A549 (cell line): ENCODE data around the gene SRGAP3. TPM values are rescaled to one million over a fixed set of nuclear protein-coding genes. Genes with fewer than 3 reads are reported as not detected.

Experiments used
- ATAC-seq, 2 experiments: fragments of 200-7000 bp in 1 of 2; fragments of >200 bp in 1 of 2; cut with Nextera tagmentation in 1 of 2; cut with Tn5 transposase in 1 of 2; 3 replicates each; pipeline versions ENCODE4 v1.8.0 to v1.9.1; 2018 to 2020; ENCODE audit warnings: mild to moderate bottlenecking in 1 of 2, moderate library complexity in 1 of 2
- CTCF ChIA-PET: fragments of 300-600 bp; sonication (Branson Sonifier 250); formaldehyde crosslinking; extraction: SDS; loops from one replicate; lab custom pipeline; 2021; ENCODE audit warnings: antibody characterized with exemption, inconsistent platforms; lab: Yijun Ruan, JAX
- POLR2A ChIA-PET: fragments of 350-600 bp; formaldehyde crosslinking; extraction: SDS; loops from one replicate; lab custom pipeline; 2021; ENCODE audit warnings: antibody characterized with exemption, inconsistent platforms; lab: Yijun Ruan, JAX
- DNase-seq, 2 experiments: peaks; one replicate each; pipeline versions ENCODE4 v3.0.0 to v3.0.0-alpha.2; 2011 to 2016; ENCODE audit warnings: low read depth in 1 of 2, low spot score in 1 of 2
- FAIRE-seq: peaks from 2 replicates; lab custom pipeline; 2011; peaks lifted over from hg19 to GRCh38; lab: Jason Lieb, UNC
- H3K27ac ChIP-seq, 2 experiments: fragments of >200 bp; sonication (Bioruptor Twin); formaldehyde crosslinking; 3 replicates each; pipeline ENCODE4 v1.5.1; 2016 to 2017
- H3K4me1 ChIP-seq: fragments of >200 bp; sonication (Bioruptor Twin); formaldehyde crosslinking; 3 replicates; pipeline ENCODE4 v1.6.1; 2016
- H3K4me2 ChIP-seq: fragments of >200 bp; sonication (Bioruptor Twin); formaldehyde crosslinking; 3 replicates; pipeline ENCODE4 v1.6.1; 2016
- H3K4me3 ChIP-seq: fragments of >200 bp; sonication (Bioruptor Twin); formaldehyde crosslinking; 3 replicates; pipeline ENCODE4 v1.5.1; 2016
- H3K9me3 ChIP-seq: fragments of >200 bp; sonication (Bioruptor Twin); formaldehyde crosslinking; 3 replicates; pipeline ENCODE4 v1.6.1; 2016
- BHLHE40 ChIP-seq: IDR thresholded peaks from 2 replicates; pipeline ENCODE4 v1.6.1; 2012; ENCODE audit warnings: low read depth, low read length, inconsistent platforms
- CTCF ChIP-seq: fragments of >200 bp; sonication (Bioruptor Twin); formaldehyde crosslinking; IDR thresholded peaks from 3 replicates; pipeline ENCODE4 v1.5.1; 2016
- E2F6 ChIP-seq: IDR thresholded peaks from 2 replicates; pipeline ENCODE4 v1.6.1; 2012; ENCODE audit warnings: low read depth, borderline replicate concordance
- EHMT2 ChIP-seq: fragments of 200-600 bp; sonication (generic); IDR thresholded peaks from 2 replicates; pipeline ENCODE4 v1.6.1; 2016; ENCODE audit warnings: antibody characterized with exemption, low read depth, mild to moderate bottlenecking, moderate library complexity
- ESRRA ChIP-seq: fragments of 150-350 bp; IDR thresholded peaks from 2 replicates; pipeline ENCODE4 v1.6.1; 2014; ENCODE audit warnings: mild to moderate bottlenecking, low read length, borderline replicate concordance
- FOSB ChIP-seq: fragments of 250-450 bp; sonication (Bioruptor Pico); IDR thresholded peaks from 2 replicates; pipeline ENCODE4 v1.5.0; 2020; ENCODE audit warnings: mild to moderate bottlenecking, moderate library complexity
- FOSL2 ChIP-seq, 2 experiments: fragments of 450-650 bp in 1 of 2; fragments of >200 bp in 1 of 2; sonication (Bioruptor Twin) in 1 of 2; formaldehyde crosslinking; IDR thresholded peaks; 2 replicates each; pipeline versions ENCODE4 v1.5.0 to v1.6.1; 2016 to 2020; ENCODE audit warnings: mild to moderate bottlenecking in 1 of 2, moderate library complexity in 1 of 2
- GATA3 ChIP-seq: IDR thresholded peaks from 2 replicates; pipeline ENCODE4 v1.6.1; 2012; ENCODE audit warnings: borderline replicate concordance
- HDAC2 ChIP-seq: fragments of 200-600 bp; sonication (generic); IDR thresholded peaks from 2 replicates; pipeline ENCODE4 v1.6.1; 2016
- HOXA7 ChIP-seq: fragments of 250-450 bp; sonication (Bioruptor Pico); IDR thresholded peaks from 2 replicates; pipeline ENCODE4 v1.5.0; 2020; ENCODE audit warnings: mild to moderate bottlenecking, moderate library complexity
- HOXB13 ChIP-seq: fragments of 250-450 bp; sonication (Bioruptor Pico); IDR thresholded peaks from 2 replicates; pipeline ENCODE4 v1.5.0; 2020; ENCODE audit warnings: low read depth, mild to moderate bottlenecking, moderate library complexity
- KDM1A ChIP-seq: fragments of 200-600 bp; sonication (generic); IDR thresholded peaks from 2 replicates; pipeline ENCODE4 v1.6.1; 2016; ENCODE audit warnings: low read depth, mild to moderate bottlenecking
- MAFK ChIP-seq: fragments of 450-650 bp; IDR thresholded peaks from 2 replicates; pipeline ENCODE4 v1.6.1; 2014; ENCODE audit not compliant: partially characterized antibody
- MAX ChIP-seq: IDR thresholded peaks from 2 replicates; pipeline ENCODE4 v1.6.1; 2012
- MYC ChIP-seq: IDR thresholded peaks from 2 replicates; pipeline ENCODE4 v1.6.1; 2012; ENCODE audit warnings: mild to moderate bottlenecking, inconsistent platforms, low read length, improper control_type of control experiment, borderline replicate concordance
- NFE2L2 ChIP-seq: fragments of 150-350 bp; conservative IDR thresholded peaks from 2 replicates; pipeline ENCODE4 v1.6.1; 2014; ENCODE audit warnings: low read length
- NPAS2 ChIP-seq: fragments of 250-450 bp; sonication (Bioruptor Pico); IDR thresholded peaks from 2 replicates; pipeline ENCODE4 v1.8.0; 2022; ENCODE audit warnings: mild to moderate bottlenecking, moderate library complexity, borderline replicate concordance
- NR3C1 ChIP-seq: fragments of >200 bp; sonication (Bioruptor Twin); formaldehyde crosslinking; IDR thresholded peaks from 3 replicates; pipeline ENCODE4 v1.6.1; 2017
- PBX3 ChIP-seq: IDR thresholded peaks from 2 replicates; pipeline ENCODE4 v1.6.1; 2012
- POLR2AphosphoS2 ChIP-seq: conservative IDR thresholded peaks from 2 replicates; pipeline ENCODE4 v1.6.1; 2012; ENCODE audit warnings: low read length, improper control_type of control experiment, inconsistent platforms
- RARB ChIP-seq: fragments of 250-450 bp; sonication (Bioruptor Pico); IDR thresholded peaks from 2 replicates; pipeline ENCODE4 v1.8.0; 2021; ENCODE audit warnings: mild to moderate bottlenecking, moderate library complexity
- RCOR1 ChIP-seq: fragments of 150-350 bp; IDR thresholded peaks from 2 replicates; pipeline ENCODE4 v1.6.1; 2014; ENCODE audit warnings: antibody characterized with exemption, low read length, low read depth
- RFX5 ChIP-seq: fragments of 450-650 bp; IDR thresholded peaks from 2 replicates; pipeline ENCODE4 v1.7.1; 2014; ENCODE audit warnings: antibody characterized with exemption, mild to moderate bottlenecking, moderate library complexity
- RNF2 ChIP-seq: fragments of 200-600 bp; sonication (generic); IDR thresholded peaks from 2 replicates; pipeline ENCODE4 v1.6.1; 2016; ENCODE audit warnings: low read depth, mild to moderate bottlenecking, antibody characterized with exemption, moderate library complexity, borderline replicate concordance
- SMC3 ChIP-seq: fragments of >200 bp; sonication (Bioruptor Twin); formaldehyde crosslinking; IDR thresholded peaks from 3 replicates; pipeline ENCODE4 v1.6.1; 2018; ENCODE audit warnings: inconsistent platforms
- TFCP2L1 ChIP-seq: fragments of 250-450 bp; sonication (Bioruptor Pico); IDR thresholded peaks from 2 replicates; pipeline ENCODE4 v1.5.0; 2021; ENCODE audit warnings: mild to moderate bottlenecking
- ZC3H11A ChIP-seq: fragments of 450-650 bp; IDR thresholded peaks from 2 replicates; pipeline ENCODE4 v1.6.1; 2014; ENCODE audit warnings: antibody characterized with exemption, mild to moderate bottlenecking
- ZFP36 ChIP-seq: fragments of 450-650 bp; IDR thresholded peaks from 2 replicates; pipeline ENCODE4 v1.6.1; 2014; ENCODE audit warnings: borderline replicate concordance; ENCODE audit not compliant: partially characterized antibody
- WGBS: methylation state at CpG from one replicate; pipeline ENCODE4 v1.1.6; 2017; ENCODE audit errors: missing lambda C conversion rate; 5-methylcytosine and 5-hydroxymethylcytosine counted together
- polyA plus RNA-seq, 4 experiments: library from polyadenylated mRNA; depleted of rRNA in 3 of 4; stranded (reverse); fragments of >200 nt; fragmentation: RNase III in 1 of 4; extraction: RNeasy Plus Mini Kit Qiagen cat#74134 plus additional on column Dnase treatment in 1 of 4; gene quantifications; 2 replicates in 3 of 4; 3 replicates in 1 of 4; pipeline ENCODE4 v1.2.3, GENCODE V29; 2011 to 2017
- TF ChIP-seq, protein P1 (sequence below): fragments of 150-350 bp; IDR thresholded peaks from 2 replicates; pipeline ENCODE4 v1.6.1; 2014; ENCODE audit warnings: low read depth, mild to moderate bottlenecking, low read length

SRGAP3 gene
- polyA plus RNA-seq, 2 of the 4 experiments (the other 2 are of a cell fraction) = 1.6 to 2.5 TPM

DNA sequence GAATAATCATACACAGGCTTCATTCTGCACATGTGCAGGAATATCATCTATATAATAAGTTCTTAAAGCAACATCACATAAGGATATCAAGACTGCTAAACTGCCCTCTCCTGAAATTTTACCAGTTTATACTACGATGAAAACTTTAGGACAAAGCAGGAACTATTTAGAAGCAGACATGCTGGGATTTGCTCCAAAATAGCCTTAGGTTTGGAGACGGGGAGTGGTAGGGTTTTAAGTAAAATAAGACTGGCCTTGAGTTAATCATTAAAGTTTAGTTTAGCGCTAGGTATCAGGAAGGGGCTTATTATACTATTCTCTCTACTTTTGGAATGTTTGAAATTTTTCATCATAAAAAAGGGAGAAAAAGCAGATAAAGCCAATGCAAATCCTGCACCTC is 115.8 kb downstream of the SRGAP3 start:
- no peak for TF ChIP-seq HOXA7 (CRISPR knock-in tag)
- no peak for TF ChIP-seq HDAC2
- no peak for TF ChIP-seq GATA3
- no peak for TF ChIP-seq ESRRA
- TF ChIP-seq TFCP2L1 (CRISPR knock-in tag) = no peak
- no peak for TF ChIP-seq MYC
- no peak for TF ChIP-seq EHMT2
- no peak for TF ChIP-seq RFX5
- no peak for TF ChIP-seq PBX3
- no peak for TF ChIP-seq NR3C1
- no peak for TF ChIP-seq RCOR1
- no peak for TF ChIP-seq ZC3H11A
- TF ChIP-seq BHLHE40 = no peak
- no peak for TF ChIP-seq E2F6
- no peak for TF ChIP-seq RNF2
- no peak for TF ChIP-seq KDM1A
- TF ChIP-seq RARB (CRISPR knock-in tag) = no peak
- Histone ChIP-seq H3K9me3 (no peaks in the 10 kb centered on the region), H3K4me2 (peak overlapping the region; percentile 25; the same call in 1 of the 3 replicates), H3K4me1 (0 out of 3 replicates have a peak, but pooled peaks cover 5% of the 10 kb centered on the region), H3K4me3 (no peak overlapping the region), H3K27ac (no peak overlapping the region)
- ATAC-seq = no peak
- CTCF ChIA-PET = no interaction called here
- WGBS = 27% methylated on average over 3 of the region's 3 CpGs
- no peak for DNase-seq
- POLR2A ChIA-PET = no interaction called here
- FAIRE-seq = no peak

DNA sequence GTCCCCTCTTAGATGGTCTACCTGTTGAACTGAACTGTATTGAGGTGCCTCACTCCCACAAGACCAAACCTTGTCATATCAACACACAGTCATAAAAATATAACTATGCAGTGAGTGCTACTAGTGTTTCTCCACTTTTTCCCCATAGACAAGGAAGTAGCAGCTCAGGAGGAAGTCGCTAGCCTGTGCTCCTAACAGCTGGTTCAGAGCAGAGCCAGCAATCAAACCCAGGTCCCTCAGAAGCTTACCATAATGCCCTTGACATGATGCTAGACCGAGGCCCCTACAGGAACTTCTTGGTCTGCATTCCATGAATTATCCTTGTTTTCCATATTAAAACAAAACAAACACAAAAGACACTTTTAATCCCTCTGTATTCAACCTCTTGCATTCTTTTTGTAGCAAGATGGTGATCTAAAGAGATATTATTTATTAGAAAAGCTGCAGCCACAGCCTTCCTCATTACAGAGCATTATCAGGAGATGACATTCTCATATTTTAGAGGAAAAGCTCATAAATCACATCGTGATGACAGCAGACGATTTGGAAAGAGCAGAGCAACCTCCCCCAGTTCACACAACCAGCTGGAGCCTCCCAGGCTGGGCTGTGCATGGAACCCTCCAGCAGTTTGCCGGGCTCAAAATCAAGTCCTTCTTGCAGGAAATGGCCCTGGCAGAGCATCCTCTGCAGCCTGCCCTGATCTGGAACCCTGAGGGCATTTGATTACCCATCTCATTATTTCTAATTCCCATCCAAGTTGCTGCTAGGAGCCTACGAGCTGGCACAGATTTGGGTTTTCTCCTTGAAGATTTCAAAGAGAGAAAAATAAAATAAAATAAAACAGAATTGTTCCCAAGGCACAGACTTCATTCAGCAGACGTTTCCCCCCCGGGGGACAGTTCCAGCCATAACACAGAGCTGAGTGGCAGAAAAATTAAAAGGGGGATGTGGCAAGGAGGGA is 118.8 kb downstream of the SRGAP3 start:
- POLR2A ChIA-PET = no interaction called here
- 0 out of 3 replicates have a peak, but pooled peaks cover 5% of the 10 kb centered on the region for H3K4me1 ChIP-seq
- H3K27ac ChIP-seq = no peak overlapping the region
- WGBS = 53% methylated on average over 8 of the region's 8 CpGs
- ATAC-seq = peak; percentile 39 to 50; a peak in 4 of 6 replicates
- no peak overlapping the region for H3K4me3 ChIP-seq
- H3K9me3 ChIP-seq = no peaks in the 10 kb centered on the region
- no peak for FAIRE-seq
- H3K4me2 ChIP-seq = no peak overlapping the region
- CTCF ChIA-PET = interaction anchor here (0.5 kb wide), 1 partner anchor 1123 kb away, joined by 3 read pairs; no protein-coding TSS in a partner anchor
- DNase-seq = peak in 1 of 2 experiments; percentile 8
- no peak for TF ChIP-seq MAFK
- no peak for TF ChIP-seq MAX
- TF ChIP-seq, protein P1, sequence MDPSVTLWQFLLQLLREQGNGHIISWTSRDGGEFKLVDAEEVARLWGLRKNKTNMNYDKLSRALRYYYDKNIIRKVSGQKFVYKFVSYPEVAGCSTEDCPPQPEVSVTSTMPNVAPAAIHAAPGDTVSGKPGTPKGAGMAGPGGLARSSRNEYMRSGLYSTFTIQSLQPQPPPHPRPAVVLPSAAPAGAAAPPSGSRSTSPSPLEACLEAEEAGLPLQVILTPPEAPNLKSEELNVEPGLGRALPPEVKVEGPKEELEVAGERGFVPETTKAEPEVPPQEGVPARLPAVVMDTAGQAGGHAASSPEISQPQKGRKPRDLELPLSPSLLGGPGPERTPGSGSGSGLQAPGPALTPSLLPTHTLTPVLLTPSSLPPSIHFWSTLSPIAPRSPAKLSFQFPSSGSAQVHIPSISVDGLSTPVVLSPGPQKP = no peak
- TF ChIP-seq ZFP36 = no peak
- TF ChIP-seq NFE2L2 = no peak
- TF ChIP-seq ESRRA = no peak
- TF ChIP-seq NPAS2 = no peak
- TF ChIP-seq CTCF = no peak
- no peak for TF ChIP-seq GATA3
- TF ChIP-seq FOSB (CRISPR knock-in tag) = no peak
- no peak for TF ChIP-seq RCOR1
- no peak for TF ChIP-seq PBX3
- TF ChIP-seq FOSL2 (IDR thresholded peaks at IDR 0.05) = no peak
- no peak for TF ChIP-seq FOSL2 (CRISPR knock-in tag; IDR thresholded peaks at IDR 0.05)
- TF ChIP-seq HOXB13 (CRISPR knock-in tag) = no peak
- TF ChIP-seq POLR2AphosphoS2 = no peak
- no peak for TF ChIP-seq SMC3
